Activated T-helper 17 cell treated with anti-CD3 and anti-CD28 coated beads, Interleukin-2, amount 50 U/mL, for 72 hours (primary cell): ENCODE measurements around the gene ALG13. TPM values are rescaled to one million over a fixed set of nuclear protein-coding genes. Genes with fewer than 3 reads are reported as not detected.

Experiments used
- total RNA-seq, 2 donors: library from RNA; stranded (reverse); gene quantifications; one replicate each; pipeline ENCODE4 v1.2.3, GENCODE V29; 2022

The ALG13 gene
- total RNA-seq, 2 donors from 2014 or later: 49.0 to 83.1 TPM

Other genes starting within 250 kb of the ALG13 start
- gene SERTM2, start 169.5 kb upstream of the ALG13 start, total RNA-seq: not detected
- not detected for gene TRPC5OS, start 195.0 kb downstream of the ALG13 start, total RNA-seq